GOT3 (cell line): ENCODE data around the gene KCTD15.

ENCODE experiments used
- DNase-seq: peaks from one replicate; lab custom pipeline; 2025; ENCODE audit warnings: mixed read lengths; lab: John Stamatoyannopoulos, UW

Gene KCTD15

GRCh38 chr19:33796164-33796875, at the start of gene KCTD15:
TSS of gene KCTD15 (plus strand) at chr19:33796870. CDS start at chr19:33800455, 3,585 bp downstream.
- no peak for DNase-seq

GRCh38 chr19:33747273-33747672, 49.4 kb upstream of the KCTD15 start:
- DNase-seq, result no peak

GRCh38 chr19:33748231-33748630, 48.4 kb upstream of the KCTD15 start:
- no peak for DNase-seq

- DNase-seq, result no peak
Observed at GRCh38 chr19:33749016-33749415, 47.7 kb upstream of the KCTD15 start.

GRCh38 chr19:33749619-33750175, 47.0 kb upstream of the KCTD15 start:
- DNase-seq, result no peak

GRCh38 chr19:33750587-33751435, 45.9 kb upstream of the KCTD15 start:
- DNase-seq, result no peak

- DNase-seq, result no peak
Observed at GRCh38 chr19:33751436-33751770, 45.3 kb upstream of the KCTD15 start.

GRCh38 chr19:33752018-33752800, 44.5 kb upstream of the KCTD15 start:
- no peak for DNase-seq

- DNase-seq, result no peak
Observed at GRCh38 chr19:33752945-33753344, 43.7 kb upstream of the KCTD15 start.

GRCh38 chr19:33754361-33754760, 42.3 kb upstream of the KCTD15 start:
- no peak for DNase-seq

- DNase-seq, result no peak
Observed at GRCh38 chr19:33755099-33756035, 41.3 kb upstream of the KCTD15 start.

GRCh38 chr19:33756177-33756576, 40.5 kb upstream of the KCTD15 start:
- no peak for DNase-seq

- no peak for DNase-seq
Observed at GRCh38 chr19:33758541-33759013, 38.1 kb upstream of the KCTD15 start.

GRCh38 chr19:33759356-33759755, 37.3 kb upstream of the KCTD15 start:
- no peak for DNase-seq

- no peak for DNase-seq
Observed at GRCh38 chr19:33763633-33764371, 32.9 kb upstream of the KCTD15 start.

GRCh38 chr19:33766623-33767022, 30.0 kb upstream of the KCTD15 start:
- no peak for DNase-seq

- DNase-seq, result no peak
Observed at GRCh38 chr19:33767898-33768413, 28.7 kb upstream of the KCTD15 start.

GRCh38 chr19:33769208-33769607, 27.5 kb upstream of the KCTD15 start:
- DNase-seq, result no peak

GRCh38 chr19:33770107-33770506, 26.6 kb upstream of the KCTD15 start:
- DNase-seq, result no peak
